ENCODE measurements around the gene ARHGAP35. TPM values are rescaled to one million over a fixed set of nuclear protein-coding genes. Genes with fewer than 3 reads are reported as not detected.

ARHGAP35 gene
- total and polyA plus RNA-seq, 2 experiments from 2014 or later: 13.6 to 57.7 TPM

DNA sequence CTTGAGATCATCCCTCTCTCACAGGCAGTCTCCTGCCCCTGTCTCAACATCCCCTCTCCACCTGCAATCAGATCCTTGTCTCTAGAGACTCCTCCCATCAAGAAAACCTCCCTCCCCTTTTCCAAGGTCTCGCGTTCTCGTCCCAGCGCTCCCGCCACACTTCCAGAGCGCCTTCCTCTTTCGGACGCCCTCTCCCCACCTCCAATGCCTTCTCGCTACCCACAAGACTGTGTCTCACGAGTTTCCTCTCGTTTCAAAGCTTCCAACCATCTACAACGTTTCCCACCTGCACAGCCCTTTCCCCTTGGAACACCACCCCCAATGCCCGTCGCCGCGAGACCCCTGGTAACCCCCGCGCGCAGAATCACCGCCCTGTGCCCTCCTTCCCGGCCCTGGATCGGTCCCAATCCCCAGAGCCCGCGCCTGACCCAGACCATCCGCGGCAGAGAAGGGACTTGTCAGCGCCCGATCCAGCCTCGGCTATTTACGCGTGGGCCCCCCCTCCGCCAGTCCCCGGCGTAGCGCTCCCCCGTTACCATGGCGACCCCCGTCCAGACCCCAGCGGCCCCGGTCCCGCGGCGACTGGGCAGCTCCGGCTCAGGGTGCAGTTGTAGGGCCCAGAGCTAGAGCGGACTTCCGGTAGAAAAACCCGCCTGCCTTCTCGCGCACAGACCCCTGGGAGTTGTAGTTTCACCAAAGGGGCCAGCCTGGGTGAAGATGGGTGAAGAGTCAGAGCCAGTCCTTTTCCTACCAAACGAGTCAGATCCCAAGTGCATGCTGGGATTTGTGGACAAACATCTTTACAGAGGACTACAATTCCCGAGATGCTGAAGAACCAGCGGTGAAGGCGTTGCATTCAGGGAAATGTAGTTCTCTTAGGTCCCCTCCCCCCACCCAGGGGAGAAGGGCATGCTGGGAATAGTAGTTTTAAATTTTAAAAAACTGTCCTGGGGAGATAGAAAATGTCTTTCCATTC lies 10.3 kb upstream of the ARHGAP35 start, which contains the start of gene AP2S1:
AP2S1 (minus strand) TSS at position 619 of the 976 bp plus-strand sequence; CDS start at position 539, 80 bp downstream.
- H3K9me3 Mint-ChIP-seq: peaks cover 5% of the 10 kb centered on the region; the same call in 1 of the 3 replicates
- Histone ChIP-seq H3K79me2 (replicated peaks; ENCODE audit: insufficient read depth) (peaks cover 37% of the 10 kb centered on the region), H3K27me3 (ENCODE audit: insufficient read depth) (peaks cover 6% of the 10 kb centered on the region; the same call in 1 of the 2 replicates), H3K4me1 (ENCODE audit: insufficient read depth) (peaks cover 8% of the 10 kb centered on the region), H3K4me2 (peak within 1 kb of the TSS; percentile 89), H3K27ac (ENCODE audit: low read depth) (peak within 1 kb of the TSS; percentile 94), H4K20me1 (replicated peaks; ENCODE audit: insufficient read depth) (no peaks in the 10 kb centered on the region; the same call in 1 of the 2 replicates), H3K36me3 (ENCODE audit: insufficient read depth) (no peaks in the 10 kb centered on the region), H2AFZ (no peak within 1 kb of the TSS), H3K9me2 (ENCODE audit: insufficient read depth) (no peaks in the 10 kb centered on the region), H3F3A (replicated peaks; ENCODE audit: low read depth) (0 out of 2 replicates have a peak, but pooled peaks cover 4% of the 10 kb centered on the region), H3K4me3 (peak within 1 kb of the TSS; percentile 73)
- TF ChIP-seq ZNF114 (CRISPR knock-in tag; IDR thresholded peaks at IDR 0.05) (peak; percentile 63; the same call in 1 of the 2 replicates), STAT1 (IDR thresholded peaks at IDR 0.05; ENCODE audit: unreplicated experiment) (no peak), NANOG (IDR thresholded peaks at IDR 0.05; ENCODE audit: borderline replicate concordance) (no peak), POLR2AphosphoS5 (IDR thresholded peaks at IDR 0.05; ENCODE audit: low read depth) (peak; percentile 89), ZNF331 (CRISPR knock-in tag; IDR thresholded peaks at IDR 0.05; ENCODE audit: low read depth) (no peak), CREB1 (CRISPR knock-in tag; IDR thresholded peaks at IDR 0.05; ENCODE audit: low read depth) (peak; percentile 76), EZH2phosphoT487 (IDR thresholded peaks at IDR 0.05; ENCODE audit: unreplicated experiment) (no peak), EZH2 (IDR thresholded peaks at IDR 0.05; ENCODE audit: low read depth, unreplicated experiment) (no peak), JUNB (IDR thresholded peaks at IDR 0.05; ENCODE audit: unreplicated experiment) (no peak)
- TF ChIP-seq, protein P1, sequence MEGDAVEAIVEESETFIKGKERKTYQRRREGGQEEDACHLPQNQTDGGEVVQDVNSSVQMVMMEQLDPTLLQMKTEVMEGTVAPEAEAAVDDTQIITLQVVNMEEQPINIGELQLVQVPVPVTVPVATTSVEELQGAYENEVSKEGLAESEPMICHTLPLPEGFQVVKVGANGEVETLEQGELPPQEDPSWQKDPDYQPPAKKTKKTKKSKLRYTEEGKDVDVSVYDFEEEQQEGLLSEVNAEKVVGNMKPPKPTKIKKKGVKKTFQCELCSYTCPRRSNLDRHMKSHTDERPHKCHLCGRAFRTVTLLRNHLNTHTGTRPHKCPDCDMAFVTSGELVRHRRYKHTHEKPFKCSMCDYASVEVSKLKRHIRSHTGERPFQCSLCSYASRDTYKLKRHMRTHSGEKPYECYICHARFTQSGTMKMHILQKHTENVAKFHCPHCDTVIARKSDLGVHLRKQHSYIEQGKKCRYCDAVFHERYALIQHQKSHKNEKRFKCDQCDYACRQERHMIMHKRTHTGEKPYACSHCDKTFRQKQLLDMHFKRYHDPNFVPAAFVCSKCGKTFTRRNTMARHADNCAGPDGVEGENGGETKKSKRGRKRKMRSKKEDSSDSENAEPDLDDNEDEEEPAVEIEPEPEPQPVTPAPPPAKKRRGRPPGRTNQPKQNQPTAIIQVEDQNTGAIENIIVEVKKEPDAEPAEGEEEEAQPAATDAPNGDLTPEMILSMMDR (conservative IDR thresholded peaks at IDR 0.05; ENCODE audit: low read depth in 2 of 2): no peak
- TF ChIP-seq, protein P2, sequence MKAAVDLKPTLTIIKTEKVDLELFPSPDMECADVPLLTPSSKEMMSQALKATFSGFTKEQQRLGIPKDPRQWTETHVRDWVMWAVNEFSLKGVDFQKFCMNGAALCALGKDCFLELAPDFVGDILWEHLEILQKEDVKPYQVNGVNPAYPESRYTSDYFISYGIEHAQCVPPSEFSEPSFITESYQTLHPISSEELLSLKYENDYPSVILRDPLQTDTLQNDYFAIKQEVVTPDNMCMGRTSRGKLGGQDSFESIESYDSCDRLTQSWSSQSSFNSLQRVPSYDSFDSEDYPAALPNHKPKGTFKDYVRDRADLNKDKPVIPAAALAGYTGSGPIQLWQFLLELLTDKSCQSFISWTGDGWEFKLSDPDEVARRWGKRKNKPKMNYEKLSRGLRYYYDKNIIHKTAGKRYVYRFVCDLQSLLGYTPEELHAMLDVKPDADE (IDR thresholded peaks at IDR 0.05): peak; percentile 100
- TF ChIP-seq, protein P3, sequence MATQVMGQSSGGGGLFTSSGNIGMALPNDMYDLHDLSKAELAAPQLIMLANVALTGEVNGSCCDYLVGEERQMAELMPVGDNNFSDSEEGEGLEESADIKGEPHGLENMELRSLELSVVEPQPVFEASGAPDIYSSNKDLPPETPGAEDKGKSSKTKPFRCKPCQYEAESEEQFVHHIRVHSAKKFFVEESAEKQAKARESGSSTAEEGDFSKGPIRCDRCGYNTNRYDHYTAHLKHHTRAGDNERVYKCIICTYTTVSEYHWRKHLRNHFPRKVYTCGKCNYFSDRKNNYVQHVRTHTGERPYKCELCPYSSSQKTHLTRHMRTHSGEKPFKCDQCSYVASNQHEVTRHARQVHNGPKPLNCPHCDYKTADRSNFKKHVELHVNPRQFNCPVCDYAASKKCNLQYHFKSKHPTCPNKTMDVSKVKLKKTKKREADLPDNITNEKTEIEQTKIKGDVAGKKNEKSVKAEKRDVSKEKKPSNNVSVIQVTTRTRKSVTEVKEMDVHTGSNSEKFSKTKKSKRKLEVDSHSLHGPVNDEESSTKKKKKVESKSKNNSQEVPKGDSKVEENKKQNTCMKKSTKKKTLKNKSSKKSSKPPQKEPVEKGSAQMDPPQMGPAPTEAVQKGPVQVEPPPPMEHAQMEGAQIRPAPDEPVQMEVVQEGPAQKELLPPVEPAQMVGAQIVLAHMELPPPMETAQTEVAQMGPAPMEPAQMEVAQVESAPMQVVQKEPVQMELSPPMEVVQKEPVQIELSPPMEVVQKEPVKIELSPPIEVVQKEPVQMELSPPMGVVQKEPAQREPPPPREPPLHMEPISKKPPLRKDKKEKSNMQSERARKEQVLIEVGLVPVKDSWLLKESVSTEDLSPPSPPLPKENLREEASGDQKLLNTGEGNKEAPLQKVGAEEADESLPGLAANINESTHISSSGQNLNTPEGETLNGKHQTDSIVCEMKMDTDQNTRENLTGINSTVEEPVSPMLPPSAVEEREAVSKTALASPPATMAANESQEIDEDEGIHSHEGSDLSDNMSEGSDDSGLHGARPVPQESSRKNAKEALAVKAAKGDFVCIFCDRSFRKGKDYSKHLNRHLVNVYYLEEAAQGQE (IDR thresholded peaks at IDR 0.05; ENCODE audit: unreplicated experiment): no peak
- TF ChIP-seq, protein P4, sequence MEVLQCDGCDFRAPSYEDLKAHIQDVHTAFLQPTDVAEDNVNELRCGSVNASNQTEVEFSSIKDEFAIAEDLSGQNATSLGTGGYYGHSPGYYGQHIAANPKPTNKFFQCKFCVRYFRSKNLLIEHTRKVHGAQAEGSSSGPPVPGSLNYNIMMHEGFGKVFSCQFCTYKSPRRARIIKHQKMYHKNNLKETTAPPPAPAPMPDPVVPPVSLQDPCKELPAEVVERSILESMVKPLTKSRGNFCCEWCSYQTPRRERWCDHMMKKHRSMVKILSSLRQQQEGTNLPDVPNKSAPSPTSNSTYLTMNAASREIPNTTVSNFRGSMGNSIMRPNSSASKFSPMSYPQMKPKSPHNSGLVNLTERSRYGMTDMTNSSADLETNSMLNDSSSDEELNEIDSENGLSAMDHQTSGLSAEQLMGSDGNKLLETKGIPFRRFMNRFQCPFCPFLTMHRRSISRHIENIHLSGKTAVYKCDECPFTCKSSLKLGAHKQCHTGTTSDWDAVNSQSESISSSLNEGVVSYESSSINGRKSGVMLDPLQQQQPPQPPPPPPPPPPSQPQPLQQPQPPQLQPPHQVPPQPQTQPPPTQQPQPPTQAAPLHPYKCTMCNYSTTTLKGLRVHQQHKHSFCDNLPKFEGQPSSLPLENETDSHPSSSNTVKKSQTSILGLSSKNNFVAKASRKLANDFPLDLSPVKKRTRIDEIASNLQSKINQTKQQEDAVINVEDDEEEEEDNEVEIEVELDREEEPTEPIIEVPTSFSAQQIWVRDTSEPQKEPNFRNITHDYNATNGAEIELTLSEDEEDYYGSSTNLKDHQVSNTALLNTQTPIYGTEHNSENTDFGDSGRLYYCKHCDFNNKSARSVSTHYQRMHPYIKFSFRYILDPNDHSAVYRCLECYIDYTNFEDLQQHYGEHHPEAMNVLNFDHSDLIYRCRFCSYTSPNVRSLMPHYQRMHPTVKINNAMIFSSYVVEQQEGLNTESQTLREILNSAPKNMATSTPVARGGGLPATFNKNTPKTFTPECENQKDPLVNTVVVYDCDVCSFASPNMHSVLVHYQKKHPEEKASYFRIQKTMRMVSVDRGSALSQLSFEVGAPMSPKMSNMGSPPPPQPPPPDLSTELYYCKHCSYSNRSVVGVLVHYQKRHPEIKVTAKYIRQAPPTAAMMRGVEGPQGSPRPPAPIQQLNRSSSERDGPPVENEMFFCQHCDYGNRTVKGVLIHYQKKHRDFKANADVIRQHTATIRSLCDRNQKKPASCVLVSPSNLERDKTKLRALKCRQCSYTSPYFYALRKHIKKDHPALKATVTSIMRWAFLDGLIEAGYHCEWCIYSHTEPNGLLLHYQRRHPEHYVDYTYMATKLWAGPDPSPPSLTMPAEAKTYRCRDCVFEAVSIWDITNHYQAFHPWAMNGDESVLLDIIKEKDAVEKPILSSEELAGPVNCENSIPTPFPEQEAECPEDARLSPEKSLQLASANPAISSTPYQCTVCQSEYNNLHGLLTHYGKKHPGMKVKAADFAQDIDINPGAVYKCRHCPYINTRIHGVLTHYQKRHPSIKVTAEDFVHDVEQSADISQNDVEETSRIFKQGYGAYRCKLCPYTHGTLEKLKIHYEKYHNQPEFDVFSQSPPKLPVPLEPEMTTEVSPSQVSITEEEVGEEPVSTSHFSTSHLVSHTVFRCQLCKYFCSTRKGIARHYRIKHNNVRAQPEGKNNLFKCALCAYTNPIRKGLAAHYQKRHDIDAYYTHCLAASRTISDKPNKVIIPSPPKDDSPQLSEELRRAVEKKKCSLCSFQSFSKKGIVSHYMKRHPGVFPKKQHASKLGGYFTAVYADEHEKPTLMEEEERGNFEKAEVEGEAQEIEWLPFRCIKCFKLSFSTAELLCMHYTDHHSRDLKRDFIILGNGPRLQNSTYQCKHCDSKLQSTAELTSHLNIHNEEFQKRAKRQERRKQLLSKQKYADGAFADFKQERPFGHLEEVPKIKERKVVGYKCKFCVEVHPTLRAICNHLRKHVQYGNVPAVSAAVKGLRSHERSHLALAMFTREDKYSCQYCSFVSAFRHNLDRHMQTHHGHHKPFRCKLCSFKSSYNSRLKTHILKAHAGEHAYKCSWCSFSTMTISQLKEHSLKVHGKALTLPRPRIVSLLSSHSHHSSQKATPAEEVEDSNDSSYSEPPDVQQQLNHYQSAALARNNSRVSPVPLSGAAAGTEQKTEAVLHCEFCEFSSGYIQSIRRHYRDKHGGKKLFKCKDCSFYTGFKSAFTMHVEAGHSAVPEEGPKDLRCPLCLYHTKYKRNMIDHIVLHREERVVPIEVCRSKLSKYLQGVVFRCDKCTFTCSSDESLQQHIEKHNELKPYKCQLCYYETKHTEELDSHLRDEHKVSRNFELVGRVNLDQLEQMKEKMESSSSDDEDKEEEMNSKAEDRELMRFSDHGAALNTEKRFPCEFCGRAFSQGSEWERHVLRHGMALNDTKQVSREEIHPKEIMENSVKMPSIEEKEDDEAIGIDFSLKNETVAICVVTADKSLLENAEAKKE (CRISPR knock-in tag; IDR thresholded peaks at IDR 0.05): no peak
- peak within 1 kb of the TSS; percentile 90 for H3K4me3 Mint-ChIP-seq
- peaks cover 18% of the 10 kb centered on the region for H3K36me3 Mint-ChIP-seq (ENCODE audit: low read depth)
- peak; percentile 100 for DNase-seq (ENCODE audit: low spot score)
- ATAC-seq: peak; percentile 93
- peaks cover 13% of the 10 kb centered on the region for H3K27me3 Mint-ChIP-seq (ENCODE audit: insufficient read depth, low read depth, poor library complexity)
- peak within 1 kb of the TSS; percentile 99 for H3K27ac Mint-ChIP-seq
- peaks cover 13% of the 10 kb centered on the region for H3K4me1 Mint-ChIP-seq
